H1 (cell line): ENCODE results near the gene CEMIP2. TPM values are rescaled to one million over a fixed set of nuclear protein-coding genes. Genes with fewer than 3 reads are reported as not detected.

ENCODE experiments used
- CBX8 ChIP-seq: fragments of 300-800, 300-1000 bp; sonication (generic); IDR thresholded peaks from 2 replicates; pipeline ENCODE4 v1.7.1; 2016; ENCODE audit warnings: low read depth, low read length, borderline replicate concordance
- HDAC2 ChIP-seq, 2 experiments: fragments of 300-600 bp in 1 of 2; sonication (generic) in 1 of 2; IDR thresholded peaks; 2 replicates each; pipeline ENCODE4 v1.6.1; 2011 to 2012; ENCODE audit warnings: low read depth in 2 of 2, low read length in 2 of 2, mild to moderate bottlenecking in 2 of 2, moderate library complexity in 2 of 2, borderline replicate concordance in 1 of 2, inconsistent platforms in 1 of 2
- RAD21 ChIP-seq, 2 experiments: IDR thresholded peaks in 1 of 2; conservative IDR thresholded peaks in 1 of 2; 2 replicates each; pipeline ENCODE4 v1.6.1; 2011; ENCODE audit warnings: low read depth in 2 of 2, low read length in 2 of 2, improper control_type of control experiment in 1 of 2, inconsistent platforms in 1 of 2, mild to moderate bottlenecking in 1 of 2, moderate library complexity in 1 of 2
- SAP30 ChIP-seq: fragments of 300-600 bp; sonication (generic); IDR thresholded peaks from 2 replicates; pipeline ENCODE4 v1.7.1; 2012; ENCODE audit warnings: low read length, moderate library complexity, mild to moderate bottlenecking, inconsistent platforms; ENCODE audit not compliant: insufficient read depth, insufficient replicate concordance
- TAF1 ChIP-seq: IDR thresholded peaks from 2 replicates; pipeline ENCODE4 v1.6.1; 2011; ENCODE audit warnings: mild to moderate bottlenecking, low read depth, low read length
- TAF7 ChIP-seq: optimal IDR thresholded peaks from 2 replicates; pipeline ENCODE3; 2011; ENCODE audit warnings: low read depth, mild to moderate bottlenecking, inconsistent platforms, low read length, moderate library complexity, borderline replicate concordance
- polyA plus RNA-seq, 7 experiments: library from polyadenylated mRNA; depleted of rRNA in 3 of 7; stranded (reverse) in 5 of 7; unstranded in 2 of 7; fragments of >200 nt in 5 of 7; fragments of 200-250 nt in 2 of 7; gene quantifications; 1 replicate in 5 of 7; 2 replicates in 1 of 7; 4 replicates in 1 of 7; pipeline versions ENCODE4 v1.2.1 to v1.2.3, GENCODE V29; 2011 to 2013; ENCODE audit warnings: missing spikeins in 2 of 7, mixed read lengths in 2 of 7
- total RNA-seq: library from RNA; stranded (reverse); fragmentation: NEBNext Ultra II Directional; extraction: Animal tissue kit (Norgen Biotek cat#: 25700); gene quantifications from 2 replicates; pipeline ENCODE4 v1.2.1, GENCODE V29; 2021
- TF ChIP-seq, protein P1 (sequence below): IDR thresholded peaks from 2 replicates; pipeline ENCODE4 v1.6.1; 2012; ENCODE audit warnings: inconsistent platforms

The CEMIP2 gene
- total and polyA plus RNA-seq, 2 of the 8 experiments (the other 6 are each of a cell fraction or from before 2014, with no cell fraction given): 25.2 to 52.1 TPM

- TF ChIP-seq TAF7 (no peak), HDAC2 (IDR thresholded peaks at IDR 0.05; ENCODE audit: borderline replicate concordance in 1 of 2, low read depth in 2 of 2, low read length in 2 of 2) (peak in 1 of 2 experiments; percentile 82; a peak in 2 of 4 replicates), TAF1 (0 out of 2 replicates have a peak, but pooled peaks have one; percentile 12), RAD21 (IDR thresholded peaks at IDR 0.05 in 1 of 2, conservative IDR thresholded peaks at IDR 0.05 in 1 of 2; ENCODE audit: low read depth in 2 of 2, low read length in 2 of 2) (peak; percentile 54 to 75), CBX8 (no peak), SAP30 (peak; percentile 64)
- TF ChIP-seq, protein P1, sequence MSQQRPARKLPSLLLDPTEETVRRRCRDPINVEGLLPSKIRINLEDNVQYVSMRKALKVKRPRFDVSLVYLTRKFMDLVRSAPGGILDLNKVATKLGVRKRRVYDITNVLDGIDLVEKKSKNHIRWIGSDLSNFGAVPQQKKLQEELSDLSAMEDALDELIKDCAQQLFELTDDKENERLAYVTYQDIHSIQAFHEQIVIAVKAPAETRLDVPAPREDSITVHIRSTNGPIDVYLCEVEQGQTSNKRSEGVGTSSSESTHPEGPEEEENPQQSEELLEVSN: no peak
- TF ChIP-seq, all 59 proteins: peak for 7
Observed at GRCh38 chr9:71769175-71770161, 1.2 kb upstream of the CEMIP2 start (continued).
